WI38 (cell line): ENCODE data around the gene PGAM4.
"Not testable (repeated sequence)": the region's sequence is repeated elsewhere in the genome, so short reads cannot be mapped to it uniquely, and the experiment has no call there.

Source experiments
- H3K4me3 ChIP-seq: 2 replicates; pipeline ENCODE4 v1.5.1; 2011; ENCODE audit warnings: low read depth, mild to moderate bottlenecking, control low read depth, low read length
- TF ChIP-seq, protein P1 (sequence below): IDR thresholded peaks from 2 replicates; pipeline ENCODE4 v1.5.1; 2012; ENCODE audit warnings: low read depth, mild to moderate bottlenecking, control low read depth, low read length

Gene PGAM4

DNA sequence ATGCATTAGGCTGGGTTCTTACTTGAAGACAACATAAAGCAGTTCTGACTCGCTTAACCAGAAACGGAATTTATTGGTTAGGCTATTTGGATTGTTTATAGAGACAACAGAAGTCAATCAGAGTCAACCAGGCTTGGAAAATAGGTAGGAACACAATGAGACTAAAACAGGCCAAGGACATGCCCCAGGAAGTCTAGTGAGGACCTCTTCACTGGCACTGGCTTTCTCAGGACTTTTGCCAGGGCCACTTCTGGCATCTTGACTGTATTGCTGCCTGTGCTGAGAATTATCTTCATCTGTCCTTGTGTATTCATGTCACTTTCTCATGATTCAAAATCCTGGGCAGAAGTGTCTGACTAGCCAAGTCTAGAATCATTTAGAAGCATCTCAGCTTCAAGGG is 19.6 kb downstream of the PGAM4 start:
- TF ChIP-seq, protein P1, sequence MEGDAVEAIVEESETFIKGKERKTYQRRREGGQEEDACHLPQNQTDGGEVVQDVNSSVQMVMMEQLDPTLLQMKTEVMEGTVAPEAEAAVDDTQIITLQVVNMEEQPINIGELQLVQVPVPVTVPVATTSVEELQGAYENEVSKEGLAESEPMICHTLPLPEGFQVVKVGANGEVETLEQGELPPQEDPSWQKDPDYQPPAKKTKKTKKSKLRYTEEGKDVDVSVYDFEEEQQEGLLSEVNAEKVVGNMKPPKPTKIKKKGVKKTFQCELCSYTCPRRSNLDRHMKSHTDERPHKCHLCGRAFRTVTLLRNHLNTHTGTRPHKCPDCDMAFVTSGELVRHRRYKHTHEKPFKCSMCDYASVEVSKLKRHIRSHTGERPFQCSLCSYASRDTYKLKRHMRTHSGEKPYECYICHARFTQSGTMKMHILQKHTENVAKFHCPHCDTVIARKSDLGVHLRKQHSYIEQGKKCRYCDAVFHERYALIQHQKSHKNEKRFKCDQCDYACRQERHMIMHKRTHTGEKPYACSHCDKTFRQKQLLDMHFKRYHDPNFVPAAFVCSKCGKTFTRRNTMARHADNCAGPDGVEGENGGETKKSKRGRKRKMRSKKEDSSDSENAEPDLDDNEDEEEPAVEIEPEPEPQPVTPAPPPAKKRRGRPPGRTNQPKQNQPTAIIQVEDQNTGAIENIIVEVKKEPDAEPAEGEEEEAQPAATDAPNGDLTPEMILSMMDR = no peak
- no peak overlapping the region for H3K4me3 ChIP-seq

DNA sequence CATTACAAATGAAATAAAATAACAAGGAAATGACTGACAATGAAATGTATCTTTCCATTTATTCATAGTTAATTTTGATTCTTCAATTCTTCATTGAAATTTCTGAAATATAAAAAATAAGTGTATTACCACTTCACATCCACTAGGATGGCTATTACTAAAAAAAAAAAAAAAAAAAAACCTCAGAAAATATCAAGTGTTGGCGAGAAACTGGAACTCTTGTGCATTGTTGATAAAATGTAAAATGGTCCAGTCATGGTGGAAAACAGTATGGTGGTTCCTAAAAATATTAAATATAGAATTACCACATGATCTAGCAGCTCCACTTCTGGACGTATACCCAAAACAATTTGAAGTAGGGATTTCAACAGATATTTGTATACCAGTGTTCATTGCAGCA is 22.9 kb downstream of the PGAM4 start:
- H3K4me3 ChIP-seq = no peak overlapping the region
- TF ChIP-seq, protein P1 = no peak

DNA sequence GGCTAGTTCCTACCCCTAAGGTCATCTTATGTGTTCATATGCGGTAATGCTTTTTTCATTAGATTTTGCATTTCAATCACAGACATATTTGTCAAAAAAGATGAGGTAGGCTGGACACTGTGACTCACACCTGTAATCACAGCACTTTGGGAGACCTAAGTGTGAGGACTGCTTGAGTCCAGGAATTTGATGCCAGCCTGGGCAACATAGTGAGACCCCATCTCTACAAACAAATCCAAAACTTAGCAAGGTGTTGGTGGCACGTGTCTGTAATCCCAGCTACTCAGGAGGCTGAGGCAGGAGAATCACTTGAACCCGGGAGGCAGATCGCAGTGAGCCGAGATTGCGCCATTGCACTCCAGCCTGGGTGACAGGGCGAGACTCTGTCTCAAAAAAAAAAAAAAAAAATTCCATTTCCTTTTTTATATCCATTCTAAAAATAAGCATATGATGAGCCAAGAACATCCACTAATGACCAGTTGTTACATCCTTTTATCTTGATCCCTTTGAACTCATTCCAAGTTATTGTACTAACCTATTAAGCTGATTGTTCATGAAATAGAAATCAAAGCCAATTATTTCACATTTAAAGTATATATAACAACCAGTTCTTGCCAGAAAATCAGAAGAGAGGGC is 23.4 kb downstream of the PGAM4 start:
- TF ChIP-seq, protein P1 = no peak
- H3K4me3 ChIP-seq = no peak overlapping the region

DNA sequence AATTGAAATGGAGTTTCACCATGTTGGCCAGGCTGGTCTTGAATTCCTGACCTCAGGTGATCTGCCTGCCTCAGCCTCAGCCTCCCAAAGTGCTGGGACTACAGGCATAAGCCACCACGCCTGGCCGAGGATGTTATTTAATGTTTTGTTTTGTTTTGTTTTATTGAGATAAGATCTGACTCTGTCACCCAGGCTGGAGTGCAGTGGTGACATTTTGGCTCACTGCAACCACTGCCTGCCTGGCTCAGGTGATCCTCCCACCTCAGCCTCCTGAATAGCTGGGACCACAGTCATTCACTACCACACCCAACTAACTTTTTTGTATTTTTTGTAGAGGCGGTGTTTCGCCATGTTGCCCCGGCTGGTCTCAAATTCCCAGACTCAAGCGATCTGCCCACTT is 24.4 kb downstream of the PGAM4 start:
- not testable (repeated sequence) for H3K4me3 ChIP-seq

DNA sequence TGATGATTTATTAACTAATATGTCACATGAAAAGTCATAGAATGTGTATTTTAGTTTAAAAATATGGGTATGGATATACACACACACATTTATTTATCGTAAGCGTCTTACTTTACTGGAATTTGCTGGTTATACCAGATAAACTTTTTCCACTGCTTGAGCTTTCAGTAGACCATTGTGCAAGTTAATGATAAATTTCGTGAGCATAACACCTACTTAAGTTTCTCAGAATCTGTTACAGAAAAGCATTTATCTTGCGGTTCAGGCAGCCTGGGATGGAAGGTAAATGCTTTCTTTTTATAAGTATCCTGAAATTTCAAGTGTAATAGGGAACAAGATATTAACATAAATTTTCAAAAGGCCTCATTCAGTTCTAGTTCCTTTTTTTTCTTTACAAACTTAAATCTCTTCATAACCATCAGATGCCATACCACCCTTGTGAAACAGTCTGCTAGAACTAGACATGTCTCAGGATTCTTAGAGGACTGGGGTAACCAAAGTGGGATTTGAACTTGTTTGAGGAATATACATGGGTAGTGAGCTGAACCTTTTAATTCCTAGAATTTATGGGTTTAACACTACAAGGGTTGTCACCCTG is 31.3 kb downstream of the PGAM4 start:
- no peak overlapping the region for H3K4me3 ChIP-seq
- TF ChIP-seq, protein P1 = no peak

DNA sequence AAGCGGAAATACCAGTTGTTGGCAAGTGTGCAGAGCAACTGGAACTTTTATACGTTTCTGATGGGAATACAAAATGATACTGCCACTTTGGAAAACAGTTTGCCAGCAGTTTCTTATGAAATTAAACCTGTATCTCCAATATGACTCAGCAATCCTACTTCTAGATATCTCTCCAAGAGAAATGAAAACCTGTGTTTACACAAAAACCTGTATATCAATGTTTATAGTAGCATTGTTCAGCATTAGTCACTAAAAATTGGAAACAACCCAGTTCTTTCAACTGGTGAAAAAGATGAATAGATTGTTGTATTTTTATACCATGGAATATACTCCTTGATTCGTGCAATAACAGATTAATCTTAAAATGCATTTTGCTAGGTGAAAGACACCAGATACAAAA is 32.1 kb downstream of the PGAM4 start:
- no peak overlapping the region for H3K4me3 ChIP-seq
- TF ChIP-seq, protein P1 = no peak

DNA sequence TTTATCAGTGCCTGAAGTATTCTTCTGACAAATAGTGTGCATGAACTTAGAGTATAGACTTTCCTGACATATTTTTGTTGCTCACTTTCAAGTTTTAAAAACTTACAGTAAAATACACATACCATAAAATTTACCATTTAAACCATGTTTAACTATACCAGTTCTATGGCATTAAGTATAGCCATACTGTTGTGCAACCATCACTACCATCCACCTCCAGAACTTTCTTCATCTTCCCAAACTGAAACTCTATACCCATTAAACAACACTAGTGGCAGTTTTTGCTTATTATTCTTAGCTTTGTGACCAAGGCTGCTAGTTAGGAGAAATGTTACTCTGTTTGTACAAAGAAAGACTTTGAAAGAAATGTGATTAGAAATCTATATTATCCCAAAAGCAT is 33.1 kb downstream of the PGAM4 start:
- TF ChIP-seq, protein P1 = no peak
- H3K4me3 ChIP-seq = no peak overlapping the region

DNA sequence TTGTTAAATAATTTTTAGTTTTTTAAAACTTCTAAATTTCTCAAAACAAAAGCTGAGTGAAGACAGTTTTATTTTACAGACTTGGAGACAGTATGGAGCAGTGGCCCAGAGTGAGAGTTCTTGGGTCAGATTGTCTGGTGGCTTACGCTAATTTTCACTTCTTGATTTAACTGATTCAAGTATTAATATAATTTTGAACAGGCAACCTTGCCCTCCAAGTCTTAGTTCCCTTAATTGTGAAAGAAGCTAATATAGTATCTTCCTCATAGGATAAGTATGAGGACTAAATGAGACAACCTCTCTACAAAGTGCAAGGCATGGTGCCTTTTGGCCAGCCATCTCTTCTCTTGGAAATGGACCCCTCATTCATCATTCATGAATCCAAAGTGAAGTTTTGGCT is 33.6 kb downstream of the PGAM4 start:
- TF ChIP-seq, protein P1 = no peak
- no peak overlapping the region for H3K4me3 ChIP-seq
